Esophagus squamous epithelium (tissue), 5 donors: ENCODE results near the gene DSE. TPM values are rescaled to one million over a fixed set of nuclear protein-coding genes. Genes with fewer than 3 reads are reported as not detected.

Source experiments
- DNase-seq: peaks from one replicate; lab custom pipeline; 2025; lab: John Stamatoyannopoulos, UW
- H3K27ac ChIP-seq, 4 donors: fragments of 200-600 bp; sonication (generic); one replicate each; pipeline ENCODE4 v1.5.1; 2016 to 2019; ENCODE audit warnings: mild to moderate bottlenecking in 1 of 4
- H3K27me3 ChIP-seq, 4 donors: fragments of 200-600 bp; sonication (generic); 1 replicate in 3 of 4; 2 replicates in 1 of 4; pipeline versions ENCODE4 v1.5.1 to v1.6.0; 2017 to 2021; ENCODE audit warnings: antibody characterized with exemption in 1 of 4
- H3K36me3 ChIP-seq, 3 donors: fragments of 200-600 bp; sonication (generic); one replicate each; pipeline ENCODE4 v1.5.1; 2016 to 2019
- H3K4me1 ChIP-seq, 3 donors: fragments of 200-600 bp; sonication (generic); one replicate each; pipeline ENCODE4 v1.5.1; 2017 to 2019
- H3K4me3 ChIP-seq, 4 donors: fragments of 200-600 bp; sonication (generic); 1 replicate in 3 of 4; 2 replicates in 1 of 4; pipeline ENCODE4 v1.5.1; 2016 to 2019; ENCODE audit warnings: mild to moderate bottlenecking in 2 of 4, moderate library complexity in 1 of 4
- H3K9me3 ChIP-seq, 3 donors: fragments of 200-600 bp; sonication (generic); one replicate each; pipeline ENCODE4 v1.5.1; 2016 to 2019
- POLR2A ChIP-seq, 4 donors: fragments of 450-650 bp; IDR thresholded peaks; one replicate each; pipeline ENCODE4 v1.6.1; 2017; ENCODE audit warnings: antibody characterized with exemption in 4 of 4, mild to moderate bottlenecking in 4 of 4, moderate library complexity in 3 of 4
- WGBS, 2 donors: methylation state at CpG; one replicate each; pipeline ENCODE4 v1.1.5; 2018; 5-methylcytosine and 5-hydroxymethylcytosine counted together
- intact Hi-C: fragments of 100-400 bp; cut with DNase I; formaldehyde crosslinking; loops from one replicate; pipeline ENCODE4 v1.15.0; 2022
- total RNA-seq, 4 donors: library from RNA; depleted of rRNA; stranded (reverse); fragments of >200 nt; gene quantifications; one replicate each; pipeline ENCODE4 v1.1.0, GENCODE V29; 2016
- TF ChIP-seq, protein P1 (sequence below), 6 experiments: fragments of 450-650 bp in 4 of 6; fragments of 200-600 bp in 2 of 6; sonication (generic) in 2 of 6; IDR thresholded peaks; one replicate each; pipeline ENCODE4 v1.5.1; 2016 to 2019; ENCODE audit warnings: antibody characterized with exemption in 6 of 6, mild to moderate bottlenecking in 4 of 6, moderate library complexity in 4 of 6
- donor health status: DM: yes; HTN: yes; CAD: no.

Gene DSE
- total RNA-seq, 4 donors from 2014 or later, result 11.6 to 36.4 (median 33.3) TPM

DNA sequence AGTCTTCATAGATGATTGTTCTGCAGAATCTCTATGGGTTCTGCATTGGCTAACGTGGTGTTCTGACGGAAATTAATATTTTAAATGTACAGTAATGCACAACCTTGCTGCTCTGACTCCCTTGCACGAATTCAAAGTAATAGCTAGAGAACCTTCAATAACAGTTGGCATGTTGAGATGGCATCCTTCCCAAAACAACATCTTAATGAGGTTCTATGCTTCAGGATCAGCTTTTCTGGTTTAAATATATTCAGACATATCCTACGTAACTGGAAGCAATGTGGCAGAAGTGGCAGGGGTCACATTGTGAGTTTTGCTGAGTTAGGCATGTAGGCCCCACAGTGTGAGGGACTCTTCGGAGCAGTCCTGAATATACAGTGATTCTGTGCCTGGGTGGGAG lies 25.7 kb downstream of the DSE start:
- H3K4me1 ChIP-seq, result peaks cover 0 to 53% (median 17%) of the 10 kb centered on the region in 3 donors
- TF ChIP-seq, protein P1, sequence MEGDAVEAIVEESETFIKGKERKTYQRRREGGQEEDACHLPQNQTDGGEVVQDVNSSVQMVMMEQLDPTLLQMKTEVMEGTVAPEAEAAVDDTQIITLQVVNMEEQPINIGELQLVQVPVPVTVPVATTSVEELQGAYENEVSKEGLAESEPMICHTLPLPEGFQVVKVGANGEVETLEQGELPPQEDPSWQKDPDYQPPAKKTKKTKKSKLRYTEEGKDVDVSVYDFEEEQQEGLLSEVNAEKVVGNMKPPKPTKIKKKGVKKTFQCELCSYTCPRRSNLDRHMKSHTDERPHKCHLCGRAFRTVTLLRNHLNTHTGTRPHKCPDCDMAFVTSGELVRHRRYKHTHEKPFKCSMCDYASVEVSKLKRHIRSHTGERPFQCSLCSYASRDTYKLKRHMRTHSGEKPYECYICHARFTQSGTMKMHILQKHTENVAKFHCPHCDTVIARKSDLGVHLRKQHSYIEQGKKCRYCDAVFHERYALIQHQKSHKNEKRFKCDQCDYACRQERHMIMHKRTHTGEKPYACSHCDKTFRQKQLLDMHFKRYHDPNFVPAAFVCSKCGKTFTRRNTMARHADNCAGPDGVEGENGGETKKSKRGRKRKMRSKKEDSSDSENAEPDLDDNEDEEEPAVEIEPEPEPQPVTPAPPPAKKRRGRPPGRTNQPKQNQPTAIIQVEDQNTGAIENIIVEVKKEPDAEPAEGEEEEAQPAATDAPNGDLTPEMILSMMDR (IDR thresholded peaks at IDR 0.05), result no peak
- no peak for TF ChIP-seq POLR2A (IDR thresholded peaks at IDR 0.05)
- no peaks in the 10 kb centered on the region for H3K27me3 ChIP-seq
- H3K36me3 ChIP-seq, result peaks cover 0 to 8% (median 0%) of the 10 kb centered on the region in 3 donors
- intact Hi-C loops, result no loop called here
- DNase-seq, result no peak
- 83 to 85% methylated on average over 5 of the region's 5 CpGs for WGBS, 2 donors
- H3K9me3 ChIP-seq, result no peaks in the 10 kb centered on the region
- H3K4me3 ChIP-seq, result no peak overlapping the region
- H3K27ac ChIP-seq, result no peak overlapping the region

DNA sequence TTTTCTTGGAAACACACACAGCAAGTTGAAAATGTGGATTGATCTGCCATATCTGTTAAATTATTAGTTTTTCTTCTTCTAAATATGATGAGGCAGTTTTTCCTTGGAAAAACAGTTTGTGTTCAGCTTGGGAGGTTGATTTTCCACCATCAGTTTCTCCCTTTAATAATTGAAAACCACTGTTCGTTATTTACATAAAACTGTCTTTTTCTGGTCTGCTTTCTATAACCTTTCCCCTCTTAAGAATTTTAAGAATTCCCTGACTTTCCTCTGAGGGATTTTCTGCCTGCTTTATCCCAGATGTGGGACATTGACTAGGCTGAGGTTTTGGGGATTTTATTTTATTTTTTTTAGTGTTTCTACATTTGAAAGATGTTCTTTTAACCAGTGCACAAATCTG lies 27.2 kb downstream of the DSE start:
- WGBS, 2 donors, result 40 to 65% methylated on average over 1 of the region's 1 CpG
- peaks cover 0 to 44% (median 17%) of the 10 kb centered on the region in 3 donors for H3K4me1 ChIP-seq
- no peaks in the 10 kb centered on the region for H3K27me3 ChIP-seq
- H3K27ac ChIP-seq, result peak overlapping the region in 2 of 4 donors; percentile 30 to 55
- DNase-seq, result no peak
- no peaks in the 10 kb centered on the region for H3K9me3 ChIP-seq
- intact Hi-C loops, result no loop called here
- no peak for TF ChIP-seq POLR2A (IDR thresholded peaks at IDR 0.05)
- TF ChIP-seq, protein P1 (IDR thresholded peaks at IDR 0.05), result no peak
- peaks cover 0 to 8% (median 0%) of the 10 kb centered on the region in 3 donors for H3K36me3 ChIP-seq
- H3K4me3 ChIP-seq, result no peak overlapping the region

DNA sequence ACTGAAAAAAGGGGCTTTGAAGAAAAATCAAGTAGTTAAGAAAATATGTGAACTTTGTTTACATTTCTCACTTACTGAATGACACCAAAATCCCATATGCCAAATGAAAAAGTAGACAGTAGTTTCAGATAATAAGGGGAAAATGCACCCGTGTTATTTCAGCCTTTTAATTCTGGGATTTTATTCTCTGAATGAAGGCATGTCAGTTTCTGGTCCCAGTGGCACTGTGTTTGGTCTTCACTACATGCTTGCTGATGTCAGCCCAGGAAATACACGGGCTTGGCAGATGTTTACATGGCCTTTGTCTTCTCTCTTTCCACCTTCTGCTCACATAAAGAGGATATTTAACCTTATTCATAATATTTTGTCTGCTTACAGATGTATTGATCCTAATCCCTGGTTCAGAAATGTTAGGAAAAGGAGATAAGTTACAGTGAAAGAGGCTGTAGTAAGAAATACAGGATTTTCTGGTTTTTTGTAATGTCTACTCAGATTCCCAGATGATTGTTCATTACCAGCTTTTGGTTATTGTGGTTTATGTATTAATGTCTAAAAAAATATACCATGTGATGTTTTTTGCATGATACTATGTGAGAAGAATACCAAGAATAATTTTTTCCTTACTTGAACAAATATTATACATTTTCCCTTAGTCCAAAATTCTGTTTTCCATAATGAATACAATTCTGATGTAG lies 27.7 kb downstream of the DSE start:
- intact Hi-C loops, result no loop called here
- DNase-seq, result no peak
- Histone ChIP-seq H3K4me1 (peaks cover 0 to 39% (median 17%) of the 10 kb centered on the region in 3 donors), H3K36me3 (peaks cover 0 to 8% (median 0%) of the 10 kb centered on the region in 3 donors), H3K4me3 (peak overlapping the region in 1 of 4 donors; percentile 5), H3K27me3 (no peaks in the 10 kb centered on the region), H3K9me3 (no peaks in the 10 kb centered on the region), H3K27ac (peak overlapping the region in 3 of 4 donors; percentile 30 to 55 (median 47))
- no peak for TF ChIP-seq POLR2A (IDR thresholded peaks at IDR 0.05)
- TF ChIP-seq, protein P1 (IDR thresholded peaks at IDR 0.05), result no peak
- 7 to 14% methylated on average over 2 of the region's 2 CpGs for WGBS, 2 donors

DNA sequence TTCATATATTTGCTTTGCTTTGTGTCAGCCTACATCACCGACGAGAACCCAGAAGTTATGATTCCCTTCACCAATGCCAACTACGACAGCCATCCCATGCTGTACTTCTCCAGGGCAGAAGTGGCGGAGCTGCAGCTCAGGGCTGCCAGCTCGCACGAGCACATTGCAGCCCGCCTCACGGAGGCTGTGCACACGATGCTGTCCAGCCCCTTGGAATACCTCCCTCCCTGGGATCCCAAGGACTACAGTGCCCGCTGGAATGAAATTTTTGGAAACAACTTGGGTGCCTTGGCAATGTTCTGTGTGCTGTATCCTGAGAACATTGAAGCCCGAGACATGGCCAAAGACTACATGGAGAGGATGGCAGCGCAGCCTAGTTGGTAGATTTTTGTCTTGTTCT lies 28.5 kb downstream of the DSE start:
- DNase-seq, result no peak
- 86 to 91% methylated on average over 5 to 7 of the region's 12 CpGs for WGBS, 2 donors

DNA sequence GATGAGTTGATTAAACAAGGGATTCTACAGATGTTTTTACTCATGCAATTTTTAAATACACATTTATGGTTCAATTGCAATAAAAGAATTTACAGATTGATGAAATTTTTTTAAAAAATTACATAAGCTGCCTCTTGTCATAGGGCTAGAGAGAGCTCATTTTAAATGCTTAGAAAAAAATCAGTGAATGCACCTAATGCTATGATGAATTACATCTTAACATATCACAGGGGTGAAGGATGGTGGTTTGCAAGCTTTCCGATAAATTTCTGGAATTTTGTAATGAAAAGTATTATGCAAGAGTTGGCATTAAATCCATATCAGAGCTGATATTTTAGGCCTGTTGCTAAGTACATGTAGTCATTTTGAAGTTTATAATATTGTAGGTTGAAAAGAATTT lies 29.6 kb downstream of the DSE start:
- DNase-seq, result no peak
- WGBS, 2 donors, result 71 to 77% methylated on average over 1 of the region's 1 CpG
- no peak overlapping the region for H3K27ac ChIP-seq
- no peak overlapping the region for H3K4me3 ChIP-seq
- no peak for TF ChIP-seq POLR2A (IDR thresholded peaks at IDR 0.05)
- TF ChIP-seq, protein P1 (IDR thresholded peaks at IDR 0.05), result no peak
- intact Hi-C loops, result no loop called here
- peaks cover under 1 to 44% (median 22%) of the 10 kb centered on the region in 3 donors for H3K4me1 ChIP-seq
- H3K36me3 ChIP-seq, result peaks cover 0 to 8% (median 0%) of the 10 kb centered on the region in 3 donors
- no peaks in the 10 kb centered on the region for H3K9me3 ChIP-seq
- H3K27me3 ChIP-seq, result no peaks in the 10 kb centered on the region

More for the DNA sequence above, 28.5 kb downstream of the DSE start:
- Histone ChIP-seq H3K4me3 (no peak overlapping the region), H3K36me3 (peaks cover 0 to 8% (median 0%) of the 10 kb centered on the region in 3 donors), H3K27ac (peak overlapping the region in 1 of 4 donors; percentile 7), H3K4me1 (peaks cover 0 to 39% (median 17%) of the 10 kb centered on the region in 3 donors), H3K9me3 (no peaks in the 10 kb centered on the region), H3K27me3 (no peaks in the 10 kb centered on the region)
- intact Hi-C loops, result no loop called here
- TF ChIP-seq, protein P1 (IDR thresholded peaks at IDR 0.05), result no peak
- no peak for TF ChIP-seq POLR2A (IDR thresholded peaks at IDR 0.05)
